HK-2 (cell line): Measurements from ENCODE around the gene NDST1.

ENCODE experiments used
- DNase-seq: peaks from one replicate; pipeline ENCODE4 v3.0.0-alpha.2; 2018; ENCODE audit not compliant: unreplicated experiment

The NDST1 gene

GRCh38 chr5:150523472-150524350, 15.8 kb downstream of the NDST1 start:
- no peak for DNase-seq

DNA sequence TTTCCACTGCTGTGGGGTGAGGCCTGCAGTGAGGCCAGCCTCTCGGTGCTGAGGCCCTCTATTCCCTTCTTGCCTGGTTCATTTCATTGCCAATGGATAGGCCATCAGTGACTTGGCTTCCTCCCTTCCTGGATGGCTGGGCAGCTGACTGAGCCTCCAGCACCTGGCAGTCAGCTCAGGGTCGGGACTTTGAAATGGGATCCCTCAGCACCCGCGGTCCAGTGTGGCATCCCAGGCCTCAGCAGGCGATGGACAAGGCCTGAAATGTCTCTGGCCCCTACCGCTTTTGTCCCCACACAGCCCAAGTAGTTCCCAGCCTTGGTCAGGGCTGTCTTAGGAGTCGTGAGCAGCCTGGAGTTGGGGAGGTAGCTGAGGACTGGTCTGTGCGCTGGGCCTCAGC, 17.2 kb downstream of the NDST1 start:
- no peak for DNase-seq

GRCh38 chr5:150525781-150526180, 17.9 kb downstream of the NDST1 start:
- no peak for DNase-seq

DNA sequence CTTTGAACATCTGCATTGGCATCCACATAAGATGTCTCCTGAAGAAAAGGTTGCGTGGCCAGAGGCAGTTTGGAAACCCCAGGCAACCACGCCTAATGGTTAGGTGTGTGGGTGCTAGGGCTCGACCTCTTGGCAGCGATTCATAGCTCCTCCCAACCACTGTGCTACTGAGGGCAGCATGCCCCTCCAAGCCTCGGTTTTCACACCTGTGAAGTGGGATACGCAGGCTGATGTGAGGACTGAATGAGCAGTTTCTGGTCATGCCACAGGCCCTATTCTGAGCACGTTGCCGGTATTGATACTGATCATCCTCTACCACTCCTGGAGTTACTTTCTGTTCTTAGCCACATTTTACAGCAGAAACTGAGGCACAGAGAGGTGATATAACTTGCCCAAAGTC, 19.1 kb downstream of the NDST1 start:
- DNase-seq = no peak

DNA sequence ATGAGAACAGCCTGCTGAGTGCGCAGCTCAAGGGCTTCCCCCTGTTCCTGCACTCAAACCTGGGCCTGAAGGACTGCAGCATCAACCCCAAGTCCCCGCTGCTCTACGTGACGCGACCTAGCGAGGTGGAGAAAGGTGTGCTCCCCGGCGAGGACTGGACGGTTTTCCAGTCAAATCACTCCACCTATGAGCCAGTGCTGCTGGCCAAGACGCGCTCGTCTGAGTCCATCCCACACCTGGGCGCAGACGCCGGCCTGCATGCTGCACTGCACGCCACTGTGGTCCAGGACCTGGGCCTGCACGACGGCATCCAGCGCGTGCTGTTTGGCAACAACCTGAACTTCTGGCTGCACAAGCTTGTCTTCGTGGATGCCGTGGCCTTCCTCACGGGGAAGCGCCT, 19.9 kb downstream of the NDST1 start:
- no peak for DNase-seq

DNA sequence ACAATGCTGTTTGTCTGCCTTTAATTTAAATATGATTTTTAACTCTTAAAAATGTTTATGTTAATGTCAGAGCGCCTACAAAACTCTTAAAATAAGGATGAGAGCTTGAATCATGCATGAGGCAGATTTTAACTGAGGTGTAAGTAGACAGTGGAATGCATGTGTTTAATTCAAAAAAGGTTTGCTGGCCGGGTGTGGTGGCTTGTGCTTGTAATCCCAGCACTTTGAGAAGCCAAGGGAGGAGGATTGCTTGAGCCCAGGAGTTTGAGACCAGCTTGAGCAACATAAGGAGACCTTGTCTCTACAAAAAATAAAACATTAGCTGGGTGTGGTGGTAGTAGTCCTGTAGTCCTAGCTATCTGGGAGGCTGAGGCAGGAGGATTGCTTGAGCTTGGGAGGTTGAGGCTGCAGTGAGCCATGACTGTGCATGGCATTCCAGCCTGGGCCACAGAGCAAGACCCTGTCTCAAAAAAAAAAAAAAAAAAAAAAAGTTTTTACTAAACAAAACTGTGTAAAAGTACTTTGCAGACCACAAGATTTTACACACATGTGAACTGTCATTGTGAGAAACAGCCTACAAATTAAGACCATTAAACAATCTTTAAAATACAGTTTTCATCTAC, 21.1 kb downstream of the NDST1 start:
- no peak for DNase-seq

DNA sequence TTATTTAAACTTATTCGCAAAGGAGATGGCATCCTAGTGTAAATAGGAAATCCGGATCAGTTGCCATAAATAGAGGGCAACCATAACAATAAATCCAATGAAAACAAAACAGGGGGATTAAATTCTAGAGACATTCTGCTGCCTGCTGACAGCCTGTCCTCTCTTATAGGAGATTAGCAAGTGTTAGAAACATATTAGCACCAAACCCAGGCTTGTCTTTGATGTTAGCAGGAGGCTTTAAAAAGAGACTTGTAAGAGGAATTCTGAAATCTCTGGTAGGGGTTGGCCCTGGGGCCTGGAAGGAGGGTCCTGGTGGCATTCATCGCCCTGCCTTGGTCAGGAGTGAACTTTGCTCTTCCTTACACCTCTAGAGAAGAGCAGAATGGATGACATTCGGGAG, 21.6 kb downstream of the NDST1 start:
- DNase-seq = no peak

- no peak for DNase-seq
Observed at GRCh38 chr5:150530423-150530822, 22.5 kb downstream of the NDST1 start.

DNA sequence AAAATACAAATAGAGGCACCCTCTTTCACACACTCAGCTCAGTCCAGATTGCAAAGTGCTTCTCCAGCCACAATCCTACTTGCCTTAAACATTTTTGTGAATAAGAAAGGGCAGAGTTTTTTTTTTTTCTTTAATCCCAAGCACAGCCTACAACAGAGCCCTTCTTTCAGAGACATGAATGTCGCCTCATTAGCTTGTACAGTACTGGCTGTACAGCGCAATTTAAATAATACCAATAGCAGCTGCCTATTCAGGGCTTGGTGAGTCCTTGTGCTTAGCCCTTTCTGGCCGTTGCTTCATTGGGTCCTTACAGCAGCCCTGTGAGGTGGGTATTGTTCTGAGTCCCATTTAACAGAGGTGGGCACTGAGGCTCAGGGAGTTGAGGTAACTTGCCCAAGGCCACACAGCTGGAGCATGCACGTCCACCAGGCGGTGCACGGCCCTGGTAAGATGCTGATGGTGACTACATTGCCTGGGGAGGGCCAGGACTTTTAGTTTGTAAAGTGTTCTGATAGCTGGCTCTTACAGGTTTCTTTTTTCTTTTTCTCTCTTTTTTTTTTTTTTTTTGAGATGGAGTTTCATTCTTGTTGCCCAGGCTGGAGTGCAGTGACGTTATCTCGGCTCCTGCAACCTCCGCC, 23.1 kb downstream of the NDST1 start:
- no peak for DNase-seq

DNA sequence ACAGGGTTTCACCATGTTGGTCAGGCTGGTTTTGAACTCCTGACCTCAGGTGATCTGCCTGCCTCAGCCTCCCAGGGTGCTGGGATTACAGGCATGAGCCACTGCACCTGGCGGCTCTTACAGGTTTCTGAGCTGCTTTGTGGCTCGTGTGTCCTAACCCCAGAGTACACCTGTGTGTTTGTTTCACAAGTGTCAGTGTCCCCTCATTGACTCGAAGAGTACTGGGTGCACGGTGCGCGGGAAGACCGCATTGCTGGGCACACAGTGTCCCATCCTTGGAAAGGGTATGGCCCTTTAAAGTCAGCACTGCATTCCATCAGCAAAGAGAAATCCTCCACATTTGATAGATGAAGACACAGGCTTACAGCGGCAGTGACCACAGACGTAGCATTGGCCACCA, 23.8 kb downstream of the NDST1 start:
- no peak for DNase-seq

- DNase-seq = no peak
Observed at GRCh38 chr5:150532151-150532550, 24.2 kb downstream of the NDST1 start.

GRCh38 chr5:150532996-150533395, 25.1 kb downstream of the NDST1 start:
- no peak for DNase-seq

GRCh38 chr5:150534811-150535210, 26.9 kb downstream of the NDST1 start:
- DNase-seq = no peak

DNA sequence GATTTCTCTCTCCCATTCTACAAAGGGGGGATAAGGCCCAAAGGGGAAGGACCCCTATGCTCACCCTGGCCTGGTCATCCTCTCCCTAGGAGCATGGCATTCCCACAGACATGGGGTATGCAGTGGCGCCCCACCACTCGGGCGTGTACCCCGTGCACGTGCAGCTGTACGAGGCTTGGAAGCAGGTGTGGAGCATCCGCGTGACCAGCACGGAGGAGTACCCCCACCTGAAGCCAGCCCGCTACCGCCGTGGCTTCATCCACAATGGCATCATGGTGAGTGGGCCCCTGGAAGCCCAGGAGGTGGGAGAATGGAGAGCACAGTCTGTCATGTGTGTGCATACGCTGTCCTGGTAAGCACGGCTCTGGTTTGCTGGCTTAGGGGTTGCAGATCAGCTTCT, 27.7 kb downstream of the NDST1 start:
- no peak for DNase-seq

GRCh38 chr5:150538007-150538917, 30.3 kb downstream of the NDST1 start:
- no peak for DNase-seq

DNA sequence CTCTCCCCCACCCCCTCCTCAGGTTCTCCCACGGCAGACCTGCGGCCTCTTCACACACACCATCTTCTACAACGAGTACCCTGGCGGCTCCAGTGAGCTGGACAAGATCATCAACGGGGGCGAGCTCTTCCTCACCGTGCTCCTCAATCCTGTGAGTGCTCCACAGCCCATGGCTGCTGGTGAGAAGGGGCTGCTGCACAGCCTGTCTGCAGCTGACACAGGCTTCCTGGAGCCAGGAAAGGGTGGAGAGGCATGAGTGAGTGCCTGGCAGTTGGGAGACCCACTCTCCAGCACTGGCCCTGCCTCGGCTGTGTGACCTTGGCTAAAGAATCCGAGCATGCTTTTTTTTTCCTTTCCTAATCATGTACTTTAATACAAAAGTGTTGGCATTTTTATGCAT, 31.3 kb downstream of the NDST1 start:
- no peak for DNase-seq

DNA sequence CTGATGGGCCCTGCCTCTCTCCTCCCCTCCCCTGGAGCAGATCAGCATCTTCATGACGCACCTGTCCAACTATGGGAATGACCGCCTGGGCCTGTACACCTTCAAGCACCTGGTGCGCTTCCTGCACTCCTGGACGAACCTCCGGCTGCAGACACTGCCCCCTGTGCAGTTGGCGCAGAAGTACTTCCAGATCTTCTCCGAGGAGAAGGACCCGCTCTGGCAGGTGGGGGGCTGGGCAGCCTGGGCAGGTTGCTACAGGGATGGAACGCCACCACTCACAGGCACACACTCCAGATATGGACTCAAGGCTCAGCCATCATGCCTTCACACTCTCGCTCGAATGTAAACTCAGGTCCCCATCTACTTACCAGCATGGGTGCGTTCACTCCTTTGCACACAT, 32.1 kb downstream of the NDST1 start:
- DNase-seq = no peak

DNA sequence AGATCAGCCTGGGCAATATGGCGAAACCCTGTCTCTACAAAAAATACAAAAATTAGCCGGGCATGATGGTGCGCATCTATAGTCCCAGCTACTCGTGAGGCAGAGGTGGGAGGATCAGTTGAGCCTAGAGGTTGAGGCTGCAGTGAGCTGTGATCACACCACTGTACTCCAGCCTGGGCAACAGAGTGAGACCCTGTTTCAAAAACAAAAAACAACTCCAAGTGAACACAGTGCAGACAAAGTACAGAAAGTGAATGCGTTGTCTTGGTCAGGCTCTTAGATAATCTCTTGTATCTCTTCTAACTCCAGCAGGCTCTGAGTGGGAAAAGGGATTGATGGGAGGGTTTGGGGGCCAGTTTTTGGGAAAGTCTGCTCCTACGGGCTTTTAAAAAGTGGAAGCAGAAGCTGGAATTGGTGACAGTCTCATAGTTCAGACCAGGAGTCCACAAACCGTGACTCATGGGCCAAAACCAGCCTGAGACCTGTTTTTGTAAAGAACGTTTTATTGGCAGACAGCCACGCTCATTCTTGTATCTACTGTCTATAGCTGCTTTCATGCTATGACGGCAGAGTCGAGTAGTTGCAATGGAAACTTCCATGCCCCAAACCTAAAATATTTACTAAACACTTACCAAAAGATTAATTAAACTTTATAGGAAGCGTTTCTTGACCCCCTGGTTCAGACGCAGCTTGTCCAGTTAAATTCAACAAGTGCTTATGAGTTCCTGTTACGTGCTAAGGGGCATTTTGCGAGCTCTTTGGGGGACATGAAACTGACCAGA, 32.9 kb downstream of the NDST1 start:
- DNase-seq = no peak

GRCh38 chr5:150541397-150541675, 33.4 kb downstream of the NDST1 start:
- DNase-seq = no peak

- DNase-seq = no peak
Observed at GRCh38 chr5:150541895-150542294, 34.0 kb downstream of the NDST1 start.

GRCh38 chr5:150542933-150543445, 35.1 kb downstream of the NDST1 start:
- no peak for DNase-seq
